Activated naive CD4-positive, alpha-beta T cell treated with anti-CD3 and anti-CD28 coated beads, Interleukin-2, amount 50 U/mL, for 24 hours (primary cell): ENCODE measurements around the gene FBXL20.
A peak's percentile ranks its signal among the peaks of the same experiment; 100 is the strongest.
"Not testable (repeated sequence)": the region's sequence is repeated elsewhere in the genome, so short reads cannot be mapped to it uniquely, and the experiment has no call there.

Experiments
- H3K27ac Mint-ChIP-seq: one replicate; pipeline ENCODE4 v1.8.0; 2021; ENCODE audit warnings: mild to moderate bottlenecking, mixed read lengths
- H3K27me3 Mint-ChIP-seq: one replicate; pipeline ENCODE4 v1.8.0; 2021; ENCODE audit warnings: mixed read lengths
- H3K36me3 Mint-ChIP-seq: one replicate; pipeline ENCODE4 v1.8.0; 2021; ENCODE audit warnings: mixed read lengths
- H3K4me1 Mint-ChIP-seq: one replicate; pipeline ENCODE4 v1.8.0; 2021; ENCODE audit warnings: mixed read lengths
- H3K4me3 Mint-ChIP-seq: one replicate; pipeline ENCODE4 v1.8.0; 2021; ENCODE audit warnings: mild to moderate bottlenecking, mixed read lengths
- H3K9me3 Mint-ChIP-seq: one replicate; pipeline ENCODE4 v1.8.0; 2021; ENCODE audit warnings: mixed read lengths

FBXL20 gene

DNA sequence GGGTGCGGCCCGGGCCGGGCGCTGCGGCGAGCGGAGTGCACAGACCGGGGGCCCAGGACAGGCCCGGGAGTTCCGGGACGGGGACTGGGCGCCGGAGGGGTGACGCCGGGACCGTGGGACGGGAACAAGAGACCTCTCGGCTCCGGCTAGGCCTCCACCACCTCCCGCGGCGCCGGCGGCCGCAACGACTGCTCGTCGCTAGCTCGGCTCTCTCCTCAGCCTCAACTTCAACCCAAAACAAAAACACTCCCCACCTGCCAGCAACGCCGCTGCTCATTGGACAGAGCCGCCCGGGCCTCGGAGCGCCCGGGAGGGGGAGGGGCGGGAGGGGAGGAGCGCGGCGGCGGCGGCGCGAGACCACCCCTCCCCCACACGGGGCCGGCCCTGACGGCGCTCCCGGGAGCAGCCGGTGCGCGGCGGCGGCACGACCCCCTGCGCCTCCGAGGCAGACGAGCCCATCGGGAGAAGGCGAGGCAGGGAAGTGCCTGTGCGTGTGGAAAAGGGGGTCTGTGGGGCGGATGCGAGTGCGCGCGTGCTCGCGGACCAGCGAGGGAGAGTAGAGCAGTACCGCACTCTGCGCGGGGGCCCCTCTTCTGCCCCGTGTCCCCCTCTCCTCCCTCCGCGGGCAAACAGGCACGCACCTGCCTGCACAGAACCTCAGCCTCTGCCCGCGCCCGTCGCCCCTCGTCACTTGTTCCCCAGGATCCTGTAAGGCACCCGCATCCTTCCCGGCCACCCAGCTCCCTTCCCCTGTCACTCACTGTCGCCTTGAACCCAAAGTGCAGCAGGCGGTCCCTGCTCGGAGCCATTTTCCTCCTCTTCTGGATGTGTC lies at the start of gene FBXL20:
Gene FBXL20, minus strand, starts transcription at position 215 of the 832 bp plus-strand sequence. CDS start 224 bp downstream, outside the sequence.
- Mint-ChIP-seq H3K36me3 (peaks cover 3% of the 10 kb centered on the region), H3K4me1 (peaks cover 63% of the 10 kb centered on the region), H3K4me3 (peak within 1 kb of the TSS; percentile 96), H3K27me3 (no peaks in the 10 kb centered on the region), H3K27ac (peak within 1 kb of the TSS; percentile 98), H3K9me3 (no peaks in the 10 kb centered on the region)

- H3K4me1 Mint-ChIP-seq = peaks cover 31% of the 10 kb centered on the region
- H3K9me3 Mint-ChIP-seq = no peaks in the 10 kb centered on the region
- peaks cover 5% of the 10 kb centered on the region for H3K36me3 Mint-ChIP-seq
- peak within 1 kb of the TSS; percentile 98 for H3K27ac Mint-ChIP-seq
- H3K27me3 Mint-ChIP-seq = no peaks in the 10 kb centered on the region
- H3K4me3 Mint-ChIP-seq = peak within 1 kb of the TSS; percentile 98
These were observed 49.6 kb upstream of the FBXL20 start, which contains the start of gene MED1 for GRCh38 chr17:39450847-39451581. TSS of gene MED1 (minus strand) at chr17:39451263. CDS start at chr17:39451062, 201 bp downstream.

- Mint-ChIP-seq H3K4me3 (peak overlapping the region; percentile 98), H3K27me3 (no peaks in the 10 kb centered on the region), H3K27ac (no peak overlapping the region), H3K36me3 (peaks cover 5% of the 10 kb centered on the region), H3K9me3 (no peaks in the 10 kb centered on the region), H3K4me1 (peaks cover 31% of the 10 kb centered on the region)
These were observed 48.6 kb upstream of the FBXL20 start for GRCh38 chr17:39450051-39450450.

- Mint-ChIP-seq H3K36me3 (peaks cover 9% of the 10 kb centered on the region), H3K4me1 (peaks cover 40% of the 10 kb centered on the region), H3K27me3 (no peaks in the 10 kb centered on the region), H3K27ac (no peak overlapping the region), H3K9me3 (no peaks in the 10 kb centered on the region), H3K4me3 (no peak overlapping the region)
These were observed 46.1 kb upstream of the FBXL20 start for GRCh38 chr17:39447561-39447960.

DNA sequence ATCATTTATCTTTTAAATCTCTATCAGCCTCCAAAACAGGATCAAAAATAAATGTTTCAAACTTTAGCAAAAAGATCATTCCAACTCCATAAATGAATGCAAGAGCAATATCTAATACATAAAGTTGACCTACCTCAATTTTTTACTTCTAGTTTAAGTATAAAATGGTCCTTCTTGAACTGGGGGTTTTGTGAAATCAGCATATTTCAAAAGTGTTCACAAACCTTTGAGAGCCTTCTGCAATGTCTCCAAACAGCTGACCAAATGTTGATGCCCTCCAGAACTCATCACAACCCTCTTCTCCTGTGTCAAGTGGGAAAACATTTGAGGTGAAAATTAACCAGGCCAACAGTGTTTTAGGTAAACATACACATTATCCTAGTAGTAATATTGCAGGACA lies 41.9 kb upstream of the FBXL20 start:
- Mint-ChIP-seq H3K36me3 (peaks cover 19% of the 10 kb centered on the region), H3K9me3 (no peaks in the 10 kb centered on the region), H3K27me3 (no peaks in the 10 kb centered on the region), H3K4me3 (no peak overlapping the region), H3K4me1 (peaks cover 25% of the 10 kb centered on the region), H3K27ac (no peak overlapping the region)

- H3K36me3 Mint-ChIP-seq = peaks cover 17% of the 10 kb centered on the region
- H3K27ac Mint-ChIP-seq = peak overlapping the region; percentile 55
- H3K27me3 Mint-ChIP-seq, H3K9me3 Mint-ChIP-seq, H3K4me3 Mint-ChIP-seq: not testable (repeated sequence)
- peaks cover 15% of the 10 kb centered on the region for H3K4me1 Mint-ChIP-seq
These were observed 38.4 kb upstream of the FBXL20 start for GRCh38 chr17:39439868-39440267.

GRCh38 chr17:39429600-39429999 lies 28.2 kb upstream of the FBXL20 start:
- no peak overlapping the region for H3K27ac Mint-ChIP-seq
- H3K4me3 Mint-ChIP-seq = no peak overlapping the region
- H3K27me3 Mint-ChIP-seq = no peaks in the 10 kb centered on the region
- H3K9me3 Mint-ChIP-seq = no peaks in the 10 kb centered on the region
- peaks cover 12% of the 10 kb centered on the region for H3K36me3 Mint-ChIP-seq
- no peaks in the 10 kb centered on the region for H3K4me1 Mint-ChIP-seq

- Mint-ChIP-seq H3K4me3 (no peak overlapping the region), H3K9me3 (no peaks in the 10 kb centered on the region), H3K27ac (no peak overlapping the region), H3K4me1 (no peaks in the 10 kb centered on the region), H3K36me3 (peaks cover 8% of the 10 kb centered on the region), H3K27me3 (no peaks in the 10 kb centered on the region)
These were observed 14.7 kb upstream of the FBXL20 start for GRCh38 chr17:39416141-39416540.

DNA sequence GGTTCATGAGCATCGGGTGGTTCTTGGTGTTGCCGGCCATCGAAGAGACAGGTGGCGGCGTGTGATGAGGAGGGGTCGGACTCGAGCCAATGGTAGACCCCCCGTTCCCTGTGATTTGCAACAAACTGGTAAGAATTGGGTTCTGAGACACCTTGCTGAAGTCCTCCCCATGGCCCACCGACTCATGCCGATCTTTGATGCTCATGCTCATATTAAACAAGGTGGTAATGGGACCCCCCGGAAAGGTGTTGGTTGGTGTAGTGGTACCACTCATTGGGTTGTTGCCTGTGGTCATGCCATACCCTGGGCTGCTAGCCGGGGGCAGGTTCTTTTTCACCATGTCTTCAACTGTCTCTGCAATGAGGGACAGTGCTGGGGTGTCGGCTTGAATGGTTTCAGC lies 8.9 kb upstream of the FBXL20 start:
- no peaks in the 10 kb centered on the region for H3K9me3 Mint-ChIP-seq
- H3K27ac Mint-ChIP-seq = no peak overlapping the region
- no peaks in the 10 kb centered on the region for H3K27me3 Mint-ChIP-seq
- peaks cover 23% of the 10 kb centered on the region for H3K36me3 Mint-ChIP-seq
- no peak overlapping the region for H3K4me3 Mint-ChIP-seq
- H3K4me1 Mint-ChIP-seq = peaks cover 10% of the 10 kb centered on the region

DNA sequence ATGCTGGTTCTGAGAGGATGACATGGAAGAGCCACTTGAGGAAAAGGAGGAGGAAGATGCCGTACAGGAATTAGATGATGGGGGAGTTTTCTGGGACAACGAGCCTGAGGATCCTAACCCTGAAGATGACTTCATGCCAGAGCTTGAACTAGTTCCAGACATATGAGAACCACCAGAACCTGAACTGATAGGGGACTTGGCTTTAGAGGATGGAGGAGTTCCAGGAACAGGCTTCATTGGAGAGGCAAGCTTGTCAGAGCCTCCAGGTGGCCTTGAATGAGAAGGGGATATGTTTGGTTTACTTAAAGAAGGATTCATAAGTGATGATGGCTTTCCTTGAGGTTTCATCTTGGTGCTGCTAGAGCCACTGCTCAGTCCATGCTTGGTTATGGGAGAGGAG lies 6.9 kb upstream of the FBXL20 start:
- Mint-ChIP-seq H3K36me3 (peaks cover 18% of the 10 kb centered on the region), H3K9me3 (no peaks in the 10 kb centered on the region), H3K27ac (no peak overlapping the region), H3K4me3 (no peak overlapping the region), H3K27me3 (no peaks in the 10 kb centered on the region), H3K4me1 (peaks cover 25% of the 10 kb centered on the region)

GRCh38 chr17:39406951-39407350 lies 5.5 kb upstream of the FBXL20 start:
- Mint-ChIP-seq H3K27ac (peak overlapping the region; percentile 92), H3K36me3 (peaks cover 18% of the 10 kb centered on the region), H3K27me3 (no peaks in the 10 kb centered on the region), H3K4me1 (peaks cover 32% of the 10 kb centered on the region), H3K9me3 (no peaks in the 10 kb centered on the region), H3K4me3 (no peak overlapping the region)

DNA sequence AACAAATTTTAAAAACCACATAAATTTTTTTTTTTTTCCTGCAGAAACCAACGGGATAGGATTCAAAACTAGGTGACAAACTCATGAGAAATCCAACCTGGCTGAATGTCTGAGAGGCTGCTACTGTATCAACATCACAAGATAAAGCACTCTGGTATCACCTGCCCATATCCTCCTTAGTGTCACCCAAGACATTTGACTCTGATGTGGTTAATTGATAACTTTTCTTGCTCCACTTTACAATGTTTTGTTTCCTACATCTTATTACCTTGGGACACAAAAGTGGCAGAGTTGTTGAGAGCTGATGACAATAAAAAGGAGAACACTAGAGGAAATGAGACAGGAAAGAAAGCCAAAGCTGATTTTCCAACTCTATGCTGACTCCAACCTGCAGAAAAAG lies 4.0 kb upstream of the FBXL20 start:
- Mint-ChIP-seq H3K4me1 (peaks cover 36% of the 10 kb centered on the region), H3K27me3 (no peaks in the 10 kb centered on the region), H3K36me3 (peaks cover 15% of the 10 kb centered on the region), H3K4me3 (no peak overlapping the region), H3K9me3 (no peaks in the 10 kb centered on the region), H3K27ac (peak overlapping the region; percentile 94)

DNA sequence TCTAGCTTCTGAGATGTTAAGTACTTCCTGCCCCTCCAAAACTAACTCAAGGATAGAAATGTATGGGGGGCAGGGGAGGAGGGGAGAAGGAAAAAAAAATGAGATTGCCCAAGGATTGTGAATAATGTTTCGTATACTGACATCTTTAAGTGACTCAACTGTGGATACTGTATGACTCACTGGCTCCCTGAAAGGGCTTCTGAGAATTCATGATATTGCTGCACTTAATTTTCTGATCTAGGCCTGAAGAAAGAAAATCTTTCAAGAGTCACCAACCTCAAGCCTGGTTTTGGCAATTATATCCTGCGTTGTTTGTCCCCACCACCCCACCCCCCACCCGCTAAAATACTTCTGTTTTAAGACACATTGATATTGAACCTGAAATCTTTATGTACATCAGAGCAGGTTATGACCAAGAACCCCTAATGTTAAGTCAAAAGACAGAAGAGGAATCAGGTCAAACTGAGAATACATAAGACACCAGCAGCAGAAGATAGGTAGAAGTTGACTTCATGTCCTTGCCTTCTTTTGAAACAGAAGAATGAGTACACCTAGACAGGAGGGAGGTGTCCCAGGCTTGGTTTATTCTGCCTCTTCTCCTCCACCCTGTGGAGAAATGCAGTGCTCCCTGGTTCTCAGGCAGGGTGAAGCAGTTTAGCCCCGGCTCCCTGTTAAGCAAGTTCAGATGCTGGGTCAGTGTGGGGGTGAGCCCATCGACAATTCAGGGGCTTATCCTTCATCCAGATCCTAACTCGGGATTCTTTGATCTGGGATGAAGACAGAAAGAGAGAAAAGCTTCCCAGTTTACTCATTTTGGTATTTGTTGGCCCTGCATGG lies 3.3 kb upstream of the FBXL20 start:
- Mint-ChIP-seq H3K4me1 (peaks cover 43% of the 10 kb centered on the region), H3K27me3 (no peaks in the 10 kb centered on the region), H3K36me3 (peaks cover 9% of the 10 kb centered on the region), H3K9me3 (no peaks in the 10 kb centered on the region), H3K4me3 (peak overlapping the region; percentile 78), H3K27ac (peak overlapping the region; percentile 94)

- Mint-ChIP-seq H3K4me1 (peaks cover 57% of the 10 kb centered on the region), H3K27ac (peak overlapping the region; percentile 95)
These were observed 1.6 kb upstream of the FBXL20 start for GRCh38 chr17:39402890-39403605.

More at GRCh38 chr17:39402890-39403605, 1.6 kb upstream of the FBXL20 start:
- H3K4me3 Mint-ChIP-seq = peak overlapping the region; percentile 96
- no peaks in the 10 kb centered on the region for H3K27me3 Mint-ChIP-seq
- H3K36me3 Mint-ChIP-seq = peaks cover under 1% of the 10 kb centered on the region
- H3K9me3 Mint-ChIP-seq = no peaks in the 10 kb centered on the region
